OCI-LY3 (cell line): ENCODE data around the gene INTS12.
A peak's percentile ranks its signal among the peaks of the same experiment; 100 is the strongest.
"Not testable (repeated sequence)": the region's sequence is repeated elsewhere in the genome, so short reads cannot be mapped to it uniquely, and the experiment has no call there.

Experiments used
- H2AFZ ChIP-seq: fragments of 200-600, 300-600 bp; shearing (Covaris generic); 2 replicates; pipeline ENCODE4 v1.6.0; 2014; ENCODE audit warnings: antibody characterized with exemption, low read depth, low read length
- H3K27ac ChIP-seq: fragments of 200-600, 300-600 bp; sonication (generic); 2 replicates; pipeline ENCODE4 v1.5.1; 2014; ENCODE audit warnings: mild to moderate bottlenecking, low read length, moderate library complexity, mixed read lengths
- H3K27me3 ChIP-seq: fragments of 200-600, 300-600 bp; sonication (generic); 2 replicates; pipeline ENCODE4 v1.6.1; 2014; ENCODE audit warnings: low read depth, low read length, mixed read lengths
- H3K36me3 ChIP-seq: fragments of 200-600, 300-600 bp; sonication (generic); replicated peaks from 2 replicates; pipeline ENCODE3; 2014; ENCODE audit warnings: low read depth, low read length, mixed read lengths
- H3K4me1 ChIP-seq: fragments of 300-600, 200-600 bp; sonication (generic); 2 replicates; pipeline ENCODE4 v1.6.1; 2014; ENCODE audit warnings: low read length, mixed read lengths
- H3K4me2 ChIP-seq: fragments of 200-600, 300-600 bp; sonication (generic); 2 replicates; pipeline ENCODE4 v1.6.1; 2014; ENCODE audit warnings: low read length, mixed read lengths
- H3K4me3 ChIP-seq: fragments of 300-600, 200-600 bp; sonication (generic); 2 replicates; pipeline ENCODE4 v1.5.1; 2014; ENCODE audit warnings: antibody characterized with exemption, mild to moderate bottlenecking, low read length, moderate library complexity
- H3K79me2 ChIP-seq: fragments of 300-600, 200-600 bp; shearing (Covaris generic); 2 replicates; pipeline ENCODE4 v1.6.1; 2014; ENCODE audit warnings: mild to moderate bottlenecking, low read length, mixed read lengths
- H3K9ac ChIP-seq: fragments of 300-600, 200-600 bp; shearing (Covaris generic); 2 replicates; pipeline ENCODE4 v1.6.0; 2014; ENCODE audit warnings: mild to moderate bottlenecking, low read length, moderate library complexity
- H3K9me3 ChIP-seq: fragments of 200-600, 300-600 bp; shearing (Covaris generic); 2 replicates; pipeline ENCODE4 v1.6.1; 2014; ENCODE audit warnings: low read length, mixed read lengths; ENCODE audit not compliant: insufficient read depth
- H4K20me1 ChIP-seq: fragments of 200-600, 300-600 bp; sonication (generic); 2 replicates; pipeline ENCODE4 v1.6.1; 2016; ENCODE audit warnings: low read length, mixed read lengths; ENCODE audit not compliant: insufficient read depth
- CTCF ChIP-seq: fragments of 200-600, 300-600 bp; sonication (generic); IDR thresholded peaks from 2 replicates; pipeline ENCODE4 v1.5.1; 2014; ENCODE audit warnings: antibody characterized with exemption, low read length, low read depth
- EZH2phosphoT487 ChIP-seq: fragments of 200-600 bp; shearing (Covaris generic); IDR thresholded peaks from 2 replicates; pipeline ENCODE4 v1.6.1; 2018; ENCODE audit warnings: antibody characterized with exemption, mixed run types, low read depth

INTS12 gene

GRCh38 chr4:105707782-105708180 is 708 bp downstream of the INTS12 start:
- no peaks in the 10 kb centered on the region for H3K27me3 ChIP-seq
- H3K4me2 ChIP-seq, result peak overlapping the region; percentile 90
- H3K9me3 ChIP-seq, result no peaks in the 10 kb centered on the region
- no peak overlapping the region for H3K27ac ChIP-seq
- TF ChIP-seq EZH2phosphoT487 (no peak), CTCF (no peak)
- peak overlapping the region; percentile 89 for H3K9ac ChIP-seq
- H3K4me1 ChIP-seq, result peaks cover 35% of the 10 kb centered on the region
- peak overlapping the region; percentile 96 for H3K4me3 ChIP-seq
- peaks cover 87% of the 10 kb centered on the region for H3K79me2 ChIP-seq
- peaks cover 4% of the 10 kb centered on the region for H3K36me3 ChIP-seq
- H2AFZ ChIP-seq, result peak overlapping the region; percentile 90; the same call in 1 of the 2 replicates
- no peaks in the 10 kb centered on the region for H4K20me1 ChIP-seq

DNA sequence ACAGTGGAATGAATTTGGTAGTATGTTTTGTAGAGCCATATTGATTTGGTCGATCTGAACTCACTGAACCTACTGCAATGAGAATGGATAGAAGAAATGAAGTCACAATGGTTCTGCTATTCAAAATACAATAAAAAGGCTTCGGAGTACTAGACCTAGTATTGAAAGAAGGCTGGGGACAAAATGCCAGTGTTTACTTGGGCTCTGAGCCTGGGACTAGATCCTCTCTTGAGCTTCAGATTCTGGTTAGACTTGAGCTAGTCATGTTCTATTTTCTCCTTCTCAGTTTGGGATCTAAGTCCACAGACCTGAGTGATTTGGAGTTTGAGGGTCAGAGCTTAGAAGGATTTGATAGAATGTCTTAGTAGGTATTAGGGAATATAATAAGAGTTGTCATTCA is 9.9 kb downstream of the INTS12 start:
- Histone ChIP-seq H3K4me2 (no peak overlapping the region), H3K9ac (no peak overlapping the region), H4K20me1 (no peaks in the 10 kb centered on the region), H3K36me3 (peaks cover 12% of the 10 kb centered on the region), H3K4me1 (no peaks in the 10 kb centered on the region), H3K27ac (no peak overlapping the region), H2AFZ (no peak overlapping the region), H3K79me2 (peaks cover 10% of the 10 kb centered on the region; the same call in 1 of the 2 replicates), H3K4me3 (no peak overlapping the region), H3K9me3 (no peaks in the 10 kb centered on the region), H3K27me3 (no peaks in the 10 kb centered on the region)
- TF ChIP-seq EZH2phosphoT487, result no peak
- TF ChIP-seq CTCF, result no peak

DNA sequence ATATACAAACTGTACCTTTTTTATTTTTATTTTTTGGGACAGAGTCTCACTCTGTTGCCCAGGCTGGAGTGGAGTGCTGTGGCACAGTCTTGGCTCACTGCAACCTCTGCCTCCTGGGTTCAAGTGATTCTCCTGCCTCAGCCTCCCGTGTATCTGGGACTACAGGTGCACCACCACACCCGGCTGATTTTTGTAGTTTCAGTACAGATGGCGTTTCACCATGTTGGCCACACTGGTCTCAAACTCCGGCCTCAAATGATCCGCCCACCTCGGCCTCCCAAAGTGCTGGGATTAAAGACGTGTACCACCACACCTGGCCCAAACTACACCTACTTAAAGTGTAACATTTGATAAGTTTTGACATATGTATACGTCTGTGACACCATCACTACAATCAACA is 12.7 kb downstream of the INTS12 start:
- H3K27ac ChIP-seq, H3K79me2 ChIP-seq, H2AFZ ChIP-seq, H3K4me1 ChIP-seq, H4K20me1 ChIP-seq, H3K4me3 ChIP-seq, H3K4me2 ChIP-seq, H3K9ac ChIP-seq, H3K27me3 ChIP-seq, H3K9me3 ChIP-seq: not testable (repeated sequence)
- peaks cover 24% of the 10 kb centered on the region for H3K36me3 ChIP-seq

DNA sequence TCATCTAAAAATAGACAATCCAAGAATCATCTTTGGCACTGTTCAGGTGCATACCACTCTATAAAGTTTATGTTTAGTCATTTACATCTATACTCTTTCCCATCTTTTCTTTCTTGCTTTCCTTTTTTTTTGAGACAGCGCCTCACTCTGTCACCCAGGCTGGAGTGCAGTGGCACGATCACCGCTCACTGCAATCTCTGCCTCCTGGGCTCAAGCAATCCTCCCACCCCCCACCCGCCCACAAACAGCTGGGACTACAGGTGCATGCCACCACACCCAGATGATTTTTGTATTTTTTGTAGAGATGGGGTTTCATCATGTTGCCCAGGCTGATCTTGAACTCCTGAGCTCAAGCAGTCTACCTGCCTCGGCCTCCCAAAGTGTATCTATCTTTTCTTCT is 13.7 kb downstream of the INTS12 start:
- H3K27me3 ChIP-seq, H3K27ac ChIP-seq, H3K4me2 ChIP-seq, H2AFZ ChIP-seq, H4K20me1 ChIP-seq, H3K4me1 ChIP-seq, H3K79me2 ChIP-seq, H3K9me3 ChIP-seq, H3K4me3 ChIP-seq, H3K9ac ChIP-seq: not testable (repeated sequence)
- peaks cover 30% of the 10 kb centered on the region for H3K36me3 ChIP-seq

GRCh38 chr4:105686571-105686970 is 21.9 kb downstream of the INTS12 start:
- Histone ChIP-seq H3K9ac (no peak overlapping the region), H4K20me1 (no peaks in the 10 kb centered on the region), H3K27ac (no peak overlapping the region), H3K79me2 (no peaks in the 10 kb centered on the region), H2AFZ (no peak overlapping the region), H3K4me2 (no peak overlapping the region), H3K4me3 (no peak overlapping the region), H3K27me3 (no peaks in the 10 kb centered on the region), H3K9me3 (no peaks in the 10 kb centered on the region), H3K4me1 (no peaks in the 10 kb centered on the region), H3K36me3 (peaks cover 28% of the 10 kb centered on the region)
- TF ChIP-seq CTCF (no peak), EZH2phosphoT487 (no peak)
